CD14-positive monocyte (primary cell): ENCODE data around the gene SRPRA. TPM values are rescaled to one million over a fixed set of nuclear protein-coding genes. Genes with fewer than 3 reads are reported as not detected.

ENCODE experiments used
- DNase-seq, 3 donors: peaks; one replicate each; pipeline ENCODE4 v3.0.0-alpha.2; 2011 to 2022
- H2AFZ ChIP-seq: 2 replicates; pipeline ENCODE4 v1.6.0; 2012; ENCODE audit warnings: mild to moderate bottlenecking, low read depth, low read length, inconsistent platforms; ENCODE audit not compliant: insufficient read depth, poor library complexity, severe bottlenecking
- H3K27ac ChIP-seq, 2 donors: 1 replicate in 1 of 2; 2 replicates in 1 of 2; pipeline ENCODE4 v1.5.1; 2012 to 2013; ENCODE audit warnings: low read length in 2 of 2, control low read depth in 1 of 2, inconsistent platforms in 1 of 2, low read depth in 1 of 2, mild to moderate bottlenecking in 1 of 2
- H3K27me3 ChIP-seq, 2 donors: one replicate each; pipeline versions ENCODE4 v1.6.0 to v1.6.1; 2011 to 2013; ENCODE audit warnings: low read length in 2 of 2; ENCODE audit not compliant: control insufficient read depth in 2 of 2, insufficient read depth in 2 of 2
- H3K36me3 ChIP-seq, 2 donors: replicated peaks in 1 of 2; 1 replicate in 1 of 2; 2 replicates in 1 of 2; pipeline versions ENCODE4 v1.5.1 to v1.6.1; 2012 to 2013; ENCODE audit warnings: low read length in 2 of 2, control low read depth in 1 of 2, inconsistent platforms in 1 of 2, mild to moderate bottlenecking in 1 of 2; ENCODE audit not compliant: insufficient read depth in 2 of 2, control insufficient read depth in 1 of 2
- H3K4me1 ChIP-seq, 2 donors: 1 replicate in 1 of 2; 2 replicates in 1 of 2; pipeline versions ENCODE4 v1.5.1 to v1.6.1; 2012 to 2013; ENCODE audit warnings: low read length in 2 of 2, control low read depth in 1 of 2, inconsistent platforms in 1 of 2, mild to moderate bottlenecking in 1 of 2, moderate library complexity in 1 of 2; ENCODE audit not compliant: insufficient read depth in 2 of 2, control insufficient read depth in 1 of 2
- H3K4me2 ChIP-seq: replicated peaks from 2 replicates; pipeline ENCODE3; 2012; ENCODE audit warnings: low read length, moderate library complexity, mild to moderate bottlenecking; ENCODE audit not compliant: poor library complexity, severe bottlenecking; ENCODE audit errors: extremely low read depth
- H3K4me3 ChIP-seq, 3 experiments: fragments of 200-600 bp in 1 of 3; sonication (generic) in 1 of 3; replicated peaks in 1 of 3; 1 replicate in 2 of 3; 2 replicates in 1 of 3; pipeline ENCODE4 v1.5.1; 2011 to 2013; ENCODE audit warnings: low read length in 3 of 3, mild to moderate bottlenecking in 3 of 3, control low read depth in 2 of 3, low read depth in 2 of 3, inconsistent platforms in 1 of 3, moderate library complexity in 1 of 3
- H3K79me2 ChIP-seq: 2 replicates; pipeline ENCODE4 v1.6.0; 2012; ENCODE audit warnings: mild to moderate bottlenecking, control low read depth, inconsistent platforms, low read length, moderate library complexity; ENCODE audit not compliant: insufficient read depth
- H3K9ac ChIP-seq: 2 replicates; pipeline ENCODE4 v1.6.0; 2017; ENCODE audit warnings: low read length, mild to moderate bottlenecking; ENCODE audit not compliant: insufficient read depth, poor library complexity, severe bottlenecking
- H3K9me3 ChIP-seq, 2 donors: replicated peaks in 1 of 2; 1 replicate in 1 of 2; 2 replicates in 1 of 2; pipeline versions ENCODE4 v1.5.1 to v1.6.1; 2012 to 2013; ENCODE audit warnings: low read length in 2 of 2, control low read depth in 1 of 2; ENCODE audit not compliant: control insufficient read depth in 1 of 2, insufficient read depth in 1 of 2
- H4K20me1 ChIP-seq: 2 replicates; pipeline ENCODE4 v1.6.0; 2012; ENCODE audit warnings: mild to moderate bottlenecking, low read length, control low read depth, moderate library complexity; ENCODE audit not compliant: insufficient read depth
- H3K27ac Mint-ChIP-seq, 7 donors: one replicate each; pipeline ENCODE4 v1.8.0; 2020; ENCODE audit warnings: mild to moderate bottlenecking in 7 of 7, mixed read lengths in 7 of 7, moderate library complexity in 6 of 7, inconsistent platforms in 2 of 7
- H3K27me3 Mint-ChIP-seq, 3 donors: one replicate each; pipeline ENCODE4 v1.8.0; 2021 to 2022; ENCODE audit warnings: low read depth in 3 of 3, mild to moderate bottlenecking in 3 of 3, mixed read lengths in 3 of 3, moderate library complexity in 3 of 3, inconsistent platforms in 1 of 3
- H3K36me3 Mint-ChIP-seq, 2 donors: one replicate each; pipeline ENCODE4 v1.8.0; 2020; ENCODE audit warnings: mixed read lengths in 2 of 2, inconsistent platforms in 1 of 2, mild to moderate bottlenecking in 1 of 2
- H3K4me1 Mint-ChIP-seq: one replicate; pipeline ENCODE4 v1.8.0; 2020; ENCODE audit warnings: mild to moderate bottlenecking, mixed read lengths
- H3K4me3 Mint-ChIP-seq, 2 donors: one replicate each; pipeline ENCODE4 v1.8.0; 2020; ENCODE audit warnings: mild to moderate bottlenecking in 2 of 2, mixed read lengths in 2 of 2, moderate library complexity in 1 of 2
- H3K9me3 Mint-ChIP-seq, 7 donors: one replicate each; pipeline ENCODE4 v1.8.0; 2020 to 2022; ENCODE audit warnings: mixed read lengths in 7 of 7, mild to moderate bottlenecking in 6 of 7, moderate library complexity in 6 of 7, inconsistent platforms in 2 of 7
- WGBS: methylation state at CpG from one replicate; pipeline ENCODE4 v1.1.5; 2013; ENCODE audit warnings: missing lambda C conversion rate; ENCODE audit not compliant: insufficient coverage; 5-methylcytosine and 5-hydroxymethylcytosine counted together
- intact Hi-C, 2 donors: fragments of 100-400 bp; cut with micrococcal nuclease; formaldehyde crosslinking; loops; one replicate each; pipeline versions ENCODE4 v1.15.0 to v1.15.1; 2023
- polyA plus RNA-seq, 3 donors: library from polyadenylated mRNA; depleted of rRNA in 1 of 3; unstranded in 2 of 3; stranded (reverse) in 1 of 3; fragments of 300-500 nt in 2 of 3; fragments of >200 nt in 1 of 3; fragmentation: Illumina TruSeq in 2 of 3; gene quantifications; 1 replicate in 2 of 3; 2 replicates in 1 of 3; pipeline ENCODE4 v1.2.3, GENCODE V29; 2012 to 2021
- TF ChIP-seq, protein P1 (sequence below): fragments of 200-600 bp; IDR thresholded peaks from one replicate; pipeline ENCODE4 v1.8.0; 2022; ENCODE audit warnings: antibody characterized with exemption, mild to moderate bottlenecking

The SRPRA gene
- polyA plus RNA-seq, 3 donors, result 68.7 to 123 (median 87.6) TPM

DNA sequence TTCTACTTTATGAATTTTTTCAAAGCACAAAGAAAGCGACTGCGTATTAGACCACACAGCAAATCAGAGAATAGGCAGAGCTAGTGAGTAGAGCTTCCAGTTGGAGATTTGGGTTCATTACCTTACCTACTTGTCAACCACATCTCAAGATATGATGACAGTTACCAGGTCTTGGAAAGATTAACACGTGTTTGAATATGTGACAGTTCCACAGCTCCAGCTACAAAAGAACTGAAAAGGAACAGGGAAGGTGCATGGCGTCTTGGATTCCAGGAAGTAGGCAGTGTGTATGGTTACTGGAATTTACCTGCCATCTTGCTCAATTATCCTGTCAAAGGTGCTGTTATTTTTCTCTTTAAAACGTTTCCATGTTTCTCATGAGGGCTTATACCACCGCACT is 19.5 kb upstream of the SRPRA start:
- Histone ChIP-seq H3K9ac (no peak overlapping the region), H3K4me2 (no peak overlapping the region), H3K27ac (no peak overlapping the region), H4K20me1 (peaks cover 54% of the 10 kb centered on the region), H3K36me3 (peaks cover 46 to 64% of the 10 kb centered on the region in 2 donors), H3K4me1 (peaks cover 19 to 24% of the 10 kb centered on the region in 2 donors), H3K4me3 (no peak overlapping the region), H2AFZ (no peak overlapping the region), H3K79me2 (peaks cover 56% of the 10 kb centered on the region), H3K27me3 (no peaks in the 10 kb centered on the region), H3K9me3 (no peaks in the 10 kb centered on the region)
- WGBS, result 89% methylated on average over 4 of the region's 6 CpGs
- Mint-ChIP-seq H3K9me3 (peaks cover 0 to 2% (median 0%) of the 10 kb centered on the region in 7 donors), H3K36me3 (peaks cover 49 to 58% of the 10 kb centered on the region in 2 donors), H3K4me1 (peaks cover 23% of the 10 kb centered on the region), H3K27me3 (peaks cover 0 to 1% (median 0%) of the 10 kb centered on the region in 3 donors), H3K27ac (peak overlapping the region in 1 of 7 donors; percentile 10), H3K4me3 (no peak overlapping the region)
- intact Hi-C loops, result no loop called here
- no peak for DNase-seq
- TF ChIP-seq, protein P1, sequence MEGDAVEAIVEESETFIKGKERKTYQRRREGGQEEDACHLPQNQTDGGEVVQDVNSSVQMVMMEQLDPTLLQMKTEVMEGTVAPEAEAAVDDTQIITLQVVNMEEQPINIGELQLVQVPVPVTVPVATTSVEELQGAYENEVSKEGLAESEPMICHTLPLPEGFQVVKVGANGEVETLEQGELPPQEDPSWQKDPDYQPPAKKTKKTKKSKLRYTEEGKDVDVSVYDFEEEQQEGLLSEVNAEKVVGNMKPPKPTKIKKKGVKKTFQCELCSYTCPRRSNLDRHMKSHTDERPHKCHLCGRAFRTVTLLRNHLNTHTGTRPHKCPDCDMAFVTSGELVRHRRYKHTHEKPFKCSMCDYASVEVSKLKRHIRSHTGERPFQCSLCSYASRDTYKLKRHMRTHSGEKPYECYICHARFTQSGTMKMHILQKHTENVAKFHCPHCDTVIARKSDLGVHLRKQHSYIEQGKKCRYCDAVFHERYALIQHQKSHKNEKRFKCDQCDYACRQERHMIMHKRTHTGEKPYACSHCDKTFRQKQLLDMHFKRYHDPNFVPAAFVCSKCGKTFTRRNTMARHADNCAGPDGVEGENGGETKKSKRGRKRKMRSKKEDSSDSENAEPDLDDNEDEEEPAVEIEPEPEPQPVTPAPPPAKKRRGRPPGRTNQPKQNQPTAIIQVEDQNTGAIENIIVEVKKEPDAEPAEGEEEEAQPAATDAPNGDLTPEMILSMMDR, result no peak

DNA sequence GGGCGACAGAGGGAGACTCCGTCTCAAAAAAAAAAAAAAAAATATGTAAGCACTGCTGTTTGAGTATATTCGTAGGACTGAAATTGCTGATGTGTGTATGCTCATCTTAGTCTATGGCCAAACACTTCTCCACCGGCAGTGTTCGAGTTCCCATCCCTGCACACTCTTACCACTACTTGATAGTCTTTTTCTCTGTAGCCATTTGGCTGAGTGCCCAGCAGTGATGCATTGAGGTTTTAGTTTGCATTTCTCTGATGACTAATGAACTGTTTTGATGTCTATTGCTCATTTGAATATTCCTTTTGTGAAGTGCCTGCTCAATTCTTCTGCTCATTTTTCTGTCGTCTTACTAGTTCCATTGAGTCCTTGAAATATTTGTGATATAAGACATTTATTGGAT is 16.1 kb upstream of the SRPRA start:
- Histone ChIP-seq H3K27ac (peak overlapping the region; percentile 30 to 93), H3K4me1 (peaks cover 45 to 55% of the 10 kb centered on the region in 2 donors)
- TF ChIP-seq, protein P1, result no peak

More for the DNA sequence above, 16.1 kb upstream of the SRPRA start:
- H3K27me3 ChIP-seq, result no peaks in the 10 kb centered on the region
- intact Hi-C loops, result no loop called here
- no CpG with 5 or more reads among the region's 6 CpGs for WGBS
- DNase-seq, result peak; percentile 89 to 96 (median 90)
- no peaks in the 10 kb centered on the region for H3K9me3 ChIP-seq
- H3K36me3 ChIP-seq, result peaks cover 14 to 31% of the 10 kb centered on the region in 2 donors
- peaks cover 50% of the 10 kb centered on the region for H3K4me1 Mint-ChIP-seq
- no peak overlapping the region for H2AFZ ChIP-seq
- peak overlapping the region in 1 of 3 experiments; percentile 85 for H3K4me3 ChIP-seq
- H3K36me3 Mint-ChIP-seq, result peaks cover 22 to 30% of the 10 kb centered on the region in 2 donors
- H3K4me3 Mint-ChIP-seq, result peak overlapping the region; percentile 61 to 97
- H3K9ac ChIP-seq, result no peak overlapping the region
- H3K4me2 ChIP-seq, result peak overlapping the region; percentile 80
- H3K27me3 Mint-ChIP-seq, result peaks cover 0 to 1% (median 0%) of the 10 kb centered on the region in 3 donors
- H3K79me2 ChIP-seq, result peaks cover 73% of the 10 kb centered on the region
- peaks cover 37% of the 10 kb centered on the region for H4K20me1 ChIP-seq
- peaks cover 0 to 2% (median 0%) of the 10 kb centered on the region in 7 donors for H3K9me3 Mint-ChIP-seq
- H3K27ac Mint-ChIP-seq, result peak overlapping the region; percentile 92 to 99 (median 99)
